GM23248 (cell line): Measurements from ENCODE around the gene ENOX1.

Experiments used
- EZH2 ChIP-seq: fragments of 200-600 bp; sonication (generic); IDR thresholded peaks from 2 replicates; pipeline ENCODE4 v1.6.1; 2018; ENCODE audit warnings: antibody characterized with exemption, mild to moderate bottlenecking; ENCODE audit not compliant: insufficient read depth, poor library complexity, severe bottlenecking
- EZH2phosphoT487 ChIP-seq: fragments of 200-600 bp; sonication (generic); IDR thresholded peaks from 2 replicates; pipeline ENCODE4 v1.6.1; 2018; ENCODE audit warnings: antibody characterized with exemption, moderate library complexity, mild to moderate bottlenecking, low read depth; ENCODE audit not compliant: insufficient read depth

GRCh38 chr13:43329702-43330101 lies 457.1 kb downstream of the ENOX1 start:
- TF ChIP-seq EZH2 (no peak), EZH2phosphoT487 (no peak)
